Hepatocyte (in vitro differentiated cells): Measurements from ENCODE around the gene CCDC9B. TPM values are rescaled to one million over a fixed set of nuclear protein-coding genes. Genes with fewer than 3 reads are reported as not detected.

ENCODE experiments used
- DNase-seq: peaks from one replicate; pipeline ENCODE4 v3.0.0-alpha.2; 2016; ENCODE audit warnings: low spot score
- H2AFZ ChIP-seq: fragments of 200-600 bp; sonication (generic); 2 replicates; pipeline ENCODE4 v1.6.0; 2016; ENCODE audit warnings: antibody characterized with exemption, mild to moderate bottlenecking
- H3K27ac ChIP-seq: fragments of 200-600 bp; sonication (generic); 2 replicates; pipeline ENCODE4 v1.5.1; 2016; ENCODE audit warnings: mild to moderate bottlenecking
- H3K27me3 ChIP-seq: fragments of 200-600 bp; sonication (generic); 2 replicates; pipeline ENCODE4 v1.6.1; 2016
- H3K36me3 ChIP-seq: fragments of 200-600 bp; sonication (generic); replicated peaks from 2 replicates; pipeline ENCODE4 v1.5.1; 2016; ENCODE audit warnings: low read depth; ENCODE audit not compliant: insufficient read depth
- H3K4me1 ChIP-seq: fragments of 200-600 bp; sonication (generic); 2 replicates; pipeline ENCODE4 v1.5.1; 2016; ENCODE audit warnings: mild to moderate bottlenecking, moderate library complexity; ENCODE audit not compliant: insufficient read depth
- H3K4me2 ChIP-seq: fragments of 200-600 bp; sonication (generic); 2 replicates; pipeline ENCODE4 v1.6.0; 2016
- H3K4me3 ChIP-seq: fragments of 200-600 bp; sonication (generic); 2 replicates; pipeline ENCODE4 v1.5.1; 2016; ENCODE audit warnings: mild to moderate bottlenecking
- H3K79me2 ChIP-seq: fragments of 200-600 bp; sonication (generic); 2 replicates; pipeline ENCODE4 v1.6.0; 2017; ENCODE audit warnings: mild to moderate bottlenecking
- H3K9me2 ChIP-seq: fragments of 200-600 bp; sonication (generic); replicated peaks from 2 replicates; pipeline ENCODE4 v1.6.0; 2017; ENCODE audit warnings: mild to moderate bottlenecking; ENCODE audit not compliant: insufficient read depth
- H3K9me3 ChIP-seq: fragments of 200-600 bp; sonication (generic); 2 replicates; pipeline ENCODE4 v1.5.1; 2016; ENCODE audit warnings: low read depth, mild to moderate bottlenecking
- H4K20me1 ChIP-seq: fragments of 200-600 bp; sonication (generic); 2 replicates; pipeline ENCODE4 v1.6.0; 2016; ENCODE audit warnings: mild to moderate bottlenecking; ENCODE audit not compliant: insufficient read depth, poor library complexity, severe bottlenecking
- CTCF ChIP-seq: fragments of 200-600 bp; sonication (generic); IDR thresholded peaks from 2 replicates; pipeline ENCODE4 v1.5.1; 2016; ENCODE audit warnings: antibody characterized with exemption, mild to moderate bottlenecking; ENCODE audit not compliant: poor library complexity
- EZH2 ChIP-seq: fragments of 200-600 bp; sonication (generic); IDR thresholded peaks from 2 replicates; pipeline ENCODE4 v1.6.1; 2016; ENCODE audit warnings: antibody characterized with exemption, mild to moderate bottlenecking, borderline replicate concordance
- EZH2phosphoT487 ChIP-seq: fragments of 200-600 bp; sonication (generic); IDR thresholded peaks from one replicate; pipeline ENCODE4 v1.6.1; 2018; ENCODE audit warnings: antibody characterized with exemption, mild to moderate bottlenecking, low read depth, moderate library complexity; ENCODE audit not compliant: unreplicated experiment, severe bottlenecking
- WGBS: methylation state at CpG from one replicate; pipeline ENCODE4 v1.1.6; 2016; ENCODE audit warnings: low lambda C conversion rate; ENCODE audit errors: missing lambda C conversion rate; 5-methylcytosine and 5-hydroxymethylcytosine counted together
- polyA plus RNA-seq: library from polyadenylated mRNA; unstranded; fragments of >200 nt; fragmentation: Nextera tagmentation; extraction: Ambion mirVana; gene quantifications from 2 replicates; pipeline ENCODE4 v1.2.1, GENCODE V29; 2016
- total RNA-seq: library from RNA; depleted of rRNA; stranded (reverse); fragments of >200 nt; gene quantifications from 2 replicates; pipeline ENCODE4 v1.2.3, GENCODE V29; 2014

CCDC9B gene
- total and polyA plus RNA-seq, 2 experiments from 2014 or later, result 4.0 to 7.6 TPM

- WGBS, result 40% methylated on average over 12 of the region's 12 CpGs
- Histone ChIP-seq H3K36me3 (no peaks in the 10 kb centered on the region), H2AFZ (no peak overlapping the region), H3K79me2 (no peaks in the 10 kb centered on the region), H4K20me1 (no peaks in the 10 kb centered on the region), H3K9me2 (no peaks in the 10 kb centered on the region), H3K9me3 (no peaks in the 10 kb centered on the region), H3K4me2 (peak overlapping the region; percentile 47), H3K4me3 (no peak overlapping the region), H3K27me3 (no peaks in the 10 kb centered on the region), H3K4me1 (no peaks in the 10 kb centered on the region), H3K27ac (no peak overlapping the region)
- no peak for DNase-seq
- TF ChIP-seq EZH2phosphoT487 (no peak), CTCF (no peak), EZH2 (no peak)
These were observed 39.1 kb downstream of the CCDC9B start for GRCh38 chr15:40301467-40302179.

DNA sequence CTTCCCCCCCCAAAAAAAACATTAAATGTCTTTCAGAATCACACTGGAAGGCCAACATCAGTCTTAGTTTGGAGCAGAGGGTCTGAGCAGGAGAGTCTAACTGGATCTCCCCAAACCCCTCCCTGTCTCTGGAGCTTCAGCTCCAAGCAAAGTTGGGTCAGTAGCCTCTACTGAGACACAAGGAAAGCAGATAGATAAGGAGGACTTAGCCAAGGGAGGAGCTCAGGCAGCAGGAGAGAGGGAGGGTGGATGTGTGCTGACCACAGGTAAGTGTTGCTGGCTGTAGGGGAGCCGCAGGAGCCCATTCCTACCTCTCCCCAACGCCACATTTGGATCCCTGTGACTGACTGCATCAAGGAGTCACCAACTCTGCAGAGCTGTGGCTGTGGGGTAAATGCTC, 40.0 kb downstream of the CCDC9B start:
- Histone ChIP-seq H3K27me3 (no peaks in the 10 kb centered on the region), H3K9me2 (no peaks in the 10 kb centered on the region), H2AFZ (no peak overlapping the region), H3K27ac (no peak overlapping the region), H3K4me2 (no peak overlapping the region), H4K20me1 (no peaks in the 10 kb centered on the region), H3K4me1 (peaks cover 4% of the 10 kb centered on the region), H3K4me3 (no peak overlapping the region), H3K9me3 (no peaks in the 10 kb centered on the region), H3K79me2 (no peaks in the 10 kb centered on the region), H3K36me3 (no peaks in the 10 kb centered on the region)
- no peak for DNase-seq
- WGBS, result 67% methylated on average over 2 of the region's 2 CpGs
- no peak for TF ChIP-seq EZH2phosphoT487
- no peak for TF ChIP-seq EZH2

GRCh38 chr15:40300367-40300766, 40.4 kb downstream of the CCDC9B start:
- no peak for DNase-seq
- Histone ChIP-seq H4K20me1 (no peaks in the 10 kb centered on the region), H3K36me3 (no peaks in the 10 kb centered on the region), H3K4me2 (no peak overlapping the region), H3K27me3 (no peaks in the 10 kb centered on the region), H3K9me3 (no peaks in the 10 kb centered on the region), H2AFZ (no peak overlapping the region), H3K9me2 (no peaks in the 10 kb centered on the region), H3K27ac (no peak overlapping the region), H3K4me1 (peaks cover 6% of the 10 kb centered on the region), H3K4me3 (no peak overlapping the region), H3K79me2 (no peaks in the 10 kb centered on the region)
- no peak for TF ChIP-seq CTCF
- TF ChIP-seq EZH2phosphoT487, result no peak
- no peak for TF ChIP-seq EZH2
- 97% methylated on average over 2 of the region's 2 CpGs for WGBS

- Histone ChIP-seq H3K27me3 (peaks cover 5% of the 10 kb centered on the region), H3K4me1 (peaks cover 6% of the 10 kb centered on the region), H3K4me2 (no peak overlapping the region), H3K4me3 (no peak overlapping the region), H3K9me2 (no peaks in the 10 kb centered on the region), H3K79me2 (no peaks in the 10 kb centered on the region), H3K36me3 (no peaks in the 10 kb centered on the region), H4K20me1 (no peaks in the 10 kb centered on the region), H3K9me3 (no peaks in the 10 kb centered on the region), H2AFZ (no peak overlapping the region), H3K27ac (no peak overlapping the region)
- 93% methylated on average over 17 of the region's 17 CpGs for WGBS
- DNase-seq, result no peak
- no peak for TF ChIP-seq EZH2
- TF ChIP-seq CTCF, result no peak
- no peak for TF ChIP-seq EZH2phosphoT487
These were observed 42.4 kb downstream of the CCDC9B start for GRCh38 chr15:40298216-40298935.
